Measurements from ENCODE around the gene PABPC3.

PABPC3 gene

GRCh38 chr13:25095851-25096453 lies at the start of gene PABPC3:
PABPC3 (plus strand) TSS chr13:25096136; CDS start chr13:25096199, 63 bp downstream.
- peak within 1 kb of the TSS; percentile 13; the same call in 1 of the 2 replicates for H3K4me3 ChIP-seq (ENCODE audit: low read length)
- no peak for TF ChIP-seq ZNF274 (IDR thresholded peaks at IDR 0.05; ENCODE audit: low read depth, low read length)

- H3K4me3 ChIP-seq (ENCODE audit: low read length) = no peak overlapping the region
- TF ChIP-seq ZNF274 (IDR thresholded peaks at IDR 0.05; ENCODE audit: low read depth, low read length) = no peak
Measured at GRCh38 chr13:25046274-25046984, 49.5 kb upstream of the PABPC3 start.

- TF ChIP-seq ZNF274 (IDR thresholded peaks at IDR 0.05; ENCODE audit: low read depth, low read length) = no peak
- H3K4me3 ChIP-seq (ENCODE audit: low read length) = no peak overlapping the region
Measured at GRCh38 chr13:25046985-25047511, 48.9 kb upstream of the PABPC3 start.

GRCh38 chr13:25051065-25051464 lies 44.9 kb upstream of the PABPC3 start:
- H3K4me3 ChIP-seq (ENCODE audit: low read length) = no peak overlapping the region
- TF ChIP-seq ZNF274 (IDR thresholded peaks at IDR 0.05; ENCODE audit: low read depth, low read length) = no peak

- H3K4me3 ChIP-seq (ENCODE audit: low read length) = no peak overlapping the region
- no peak for TF ChIP-seq ZNF274 (IDR thresholded peaks at IDR 0.05; ENCODE audit: low read depth, low read length)
Measured at GRCh38 chr13:25059166-25059565, 36.8 kb upstream of the PABPC3 start.

GRCh38 chr13:25059958-25060357 lies 36.0 kb upstream of the PABPC3 start:
- H3K4me3 ChIP-seq (ENCODE audit: low read length) = no peak overlapping the region
- no peak for TF ChIP-seq ZNF274 (IDR thresholded peaks at IDR 0.05; ENCODE audit: low read depth, low read length)

GRCh38 chr13:25062479-25062878 lies 33.5 kb upstream of the PABPC3 start:
- no peak overlapping the region for H3K4me3 ChIP-seq (ENCODE audit: low read length)
- no peak for TF ChIP-seq ZNF274 (IDR thresholded peaks at IDR 0.05; ENCODE audit: low read depth, low read length)

GRCh38 chr13:25064396-25064795 lies 31.5 kb upstream of the PABPC3 start:
- no peak overlapping the region for H3K4me3 ChIP-seq (ENCODE audit: low read length)
- no peak for TF ChIP-seq ZNF274 (IDR thresholded peaks at IDR 0.05; ENCODE audit: low read depth, low read length)

- no peak overlapping the region for H3K4me3 ChIP-seq (ENCODE audit: low read length)
- no peak for TF ChIP-seq ZNF274 (IDR thresholded peaks at IDR 0.05; ENCODE audit: low read depth, low read length)
Measured at GRCh38 chr13:25065974-25066770, 29.8 kb upstream of the PABPC3 start.

- no peak overlapping the region for H3K4me3 ChIP-seq (ENCODE audit: low read length)
- no peak for TF ChIP-seq ZNF274 (IDR thresholded peaks at IDR 0.05; ENCODE audit: low read depth, low read length)
Measured at GRCh38 chr13:25067064-25067463, 28.9 kb upstream of the PABPC3 start.

GRCh38 chr13:25068810-25069209 lies 27.1 kb upstream of the PABPC3 start:
- no peak for TF ChIP-seq ZNF274 (IDR thresholded peaks at IDR 0.05; ENCODE audit: low read depth, low read length)
- H3K4me3 ChIP-seq (ENCODE audit: low read length) = no peak overlapping the region

- no peak for TF ChIP-seq ZNF274 (IDR thresholded peaks at IDR 0.05; ENCODE audit: low read depth, low read length)
- no peak overlapping the region for H3K4me3 ChIP-seq (ENCODE audit: low read length)
Measured at GRCh38 chr13:25069236-25069635, 26.7 kb upstream of the PABPC3 start.

GRCh38 chr13:25069911-25070310 lies 26.0 kb upstream of the PABPC3 start:
- no peak for TF ChIP-seq ZNF274 (IDR thresholded peaks at IDR 0.05; ENCODE audit: low read depth, low read length)
- H3K4me3 ChIP-seq (ENCODE audit: low read length) = no peak overlapping the region

GRCh38 chr13:25080773-25081172 lies 15.2 kb upstream of the PABPC3 start:
- TF ChIP-seq ZNF274 (IDR thresholded peaks at IDR 0.05; ENCODE audit: low read depth, low read length) = no peak
- H3K4me3 ChIP-seq (ENCODE audit: low read length) = no peak overlapping the region
